Measurements from ENCODE around the gene EIF1AX. TPM values are rescaled to one million over a fixed set of nuclear protein-coding genes. Genes with fewer than 3 reads are reported as not detected.

EIF1AX gene
- total and polyA plus RNA-seq, 4 donors = 37.3 to 104 (median 47.8) TPM

DNA sequence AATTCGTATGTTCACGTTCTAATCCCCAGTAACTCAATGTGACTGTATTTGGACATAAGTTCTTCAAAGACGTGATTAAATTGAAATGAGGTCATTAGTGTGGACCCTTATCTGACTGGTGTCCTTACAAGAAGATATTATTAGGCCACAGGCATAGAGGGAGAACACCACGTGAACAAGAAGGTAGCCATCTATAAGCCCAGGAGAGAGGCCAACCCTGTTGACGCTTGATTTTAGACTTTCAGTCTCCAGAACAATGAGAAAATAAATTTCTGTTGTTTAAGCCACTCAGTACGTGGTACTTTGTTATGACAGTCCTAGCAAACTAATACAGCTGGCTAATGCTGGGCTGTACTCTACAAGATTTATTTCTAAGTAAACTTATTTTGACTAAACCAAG lies 1.5 kb upstream of the EIF1AX start:
- Histone ChIP-seq H3K4me1 (ENCODE audit: control insufficient read depth in 5 of 5, insufficient read depth in 5 of 5, low read length in 5 of 5) (peaks cover 0 to 19% (median 4%) of the 10 kb centered on the region in 5 donors), H3K27ac (ENCODE audit: low read depth in 1 of 2, low read length in 1 of 2) (no peak overlapping the region), H3K4me3 (no peak overlapping the region), H3K9me3 (ENCODE audit: control insufficient read depth in 4 of 4, insufficient read depth in 3 of 4, low read length in 3 of 4) (no peaks in the 10 kb centered on the region), H3K27me3 (ENCODE audit: control insufficient read depth in 3 of 3, insufficient read depth in 3 of 3, low read length in 2 of 3) (peaks cover 0 to 18% (median 5%) of the 10 kb centered on the region in 3 donors), H3K36me3 (ENCODE audit: control insufficient read depth in 4 of 4, insufficient read depth in 4 of 4, low read length in 4 of 4) (peaks cover 0 to 12% (median 6%) of the 10 kb centered on the region in 4 donors), H3K9ac (ENCODE audit: insufficient read depth in 1 of 2, low read length in 2 of 2) (no peak overlapping the region)
- DNase-seq (peak in 2 of 3 donors; percentile 20 to 28), ATAC-seq (ENCODE audit: insufficient read depth, low FRiP score) (no peak)
- WGBS, 2 donors = 69 to 87% methylated on average over 6 of the region's 6 CpGs
- TF ChIP-seq, protein P1, sequence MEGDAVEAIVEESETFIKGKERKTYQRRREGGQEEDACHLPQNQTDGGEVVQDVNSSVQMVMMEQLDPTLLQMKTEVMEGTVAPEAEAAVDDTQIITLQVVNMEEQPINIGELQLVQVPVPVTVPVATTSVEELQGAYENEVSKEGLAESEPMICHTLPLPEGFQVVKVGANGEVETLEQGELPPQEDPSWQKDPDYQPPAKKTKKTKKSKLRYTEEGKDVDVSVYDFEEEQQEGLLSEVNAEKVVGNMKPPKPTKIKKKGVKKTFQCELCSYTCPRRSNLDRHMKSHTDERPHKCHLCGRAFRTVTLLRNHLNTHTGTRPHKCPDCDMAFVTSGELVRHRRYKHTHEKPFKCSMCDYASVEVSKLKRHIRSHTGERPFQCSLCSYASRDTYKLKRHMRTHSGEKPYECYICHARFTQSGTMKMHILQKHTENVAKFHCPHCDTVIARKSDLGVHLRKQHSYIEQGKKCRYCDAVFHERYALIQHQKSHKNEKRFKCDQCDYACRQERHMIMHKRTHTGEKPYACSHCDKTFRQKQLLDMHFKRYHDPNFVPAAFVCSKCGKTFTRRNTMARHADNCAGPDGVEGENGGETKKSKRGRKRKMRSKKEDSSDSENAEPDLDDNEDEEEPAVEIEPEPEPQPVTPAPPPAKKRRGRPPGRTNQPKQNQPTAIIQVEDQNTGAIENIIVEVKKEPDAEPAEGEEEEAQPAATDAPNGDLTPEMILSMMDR (IDR thresholded peaks at IDR 0.05; ENCODE audit: control extremely low read depth, extremely low read depth) = no peak

DNA sequence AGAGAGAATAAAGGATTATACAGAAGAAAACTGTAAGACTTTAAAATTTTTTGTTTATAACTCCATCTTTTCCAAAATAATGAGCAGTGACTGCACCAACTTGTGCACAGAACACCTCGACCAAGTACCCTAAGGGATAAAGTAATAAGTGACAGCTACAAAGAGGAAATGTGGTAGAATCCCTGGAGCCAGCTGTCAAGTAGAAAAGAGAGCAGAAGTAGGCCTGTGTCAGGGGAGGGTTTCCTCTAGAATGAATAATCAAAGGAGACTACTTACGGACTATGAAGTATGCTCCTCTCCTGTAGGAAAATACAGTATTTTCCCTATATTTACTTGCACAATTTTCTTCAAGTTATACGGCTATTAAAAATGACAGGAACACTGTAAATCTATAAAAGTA lies 1.2 kb downstream of the EIF1AX start:
- Histone ChIP-seq H3K27ac (ENCODE audit: low read depth in 1 of 2, low read length in 1 of 2) (no peak overlapping the region), H3K4me3 (peak overlapping the region; percentile 20), H3K36me3 (ENCODE audit: control insufficient read depth in 4 of 4, insufficient read depth in 4 of 4, low read length in 4 of 4) (peaks cover 0 to 24% (median 13%) of the 10 kb centered on the region in 4 donors), H3K4me1 (ENCODE audit: control insufficient read depth in 5 of 5, insufficient read depth in 5 of 5, low read length in 5 of 5) (peaks cover 0 to 19% (median 5%) of the 10 kb centered on the region in 5 donors), H3K9ac (ENCODE audit: insufficient read depth in 1 of 2, low read length in 2 of 2) (peak overlapping the region in 1 of 2 donors; percentile 96), H3K27me3 (ENCODE audit: control insufficient read depth in 3 of 3, insufficient read depth in 3 of 3, low read length in 2 of 3) (peaks cover 0 to 10% (median 3%) of the 10 kb centered on the region in 3 donors), H3K9me3 (ENCODE audit: control insufficient read depth in 4 of 4, insufficient read depth in 3 of 4, low read length in 3 of 4) (no peaks in the 10 kb centered on the region)
- ATAC-seq (ENCODE audit: insufficient read depth, low FRiP score) (no peak), DNase-seq (peak in 1 of 3 donors; percentile 21)
- TF ChIP-seq, protein P1 (IDR thresholded peaks at IDR 0.05; ENCODE audit: control extremely low read depth, extremely low read depth) = no peak
- WGBS, 2 donors = 3 to 21% methylated on average over 3 of the region's 3 CpGs

DNA sequence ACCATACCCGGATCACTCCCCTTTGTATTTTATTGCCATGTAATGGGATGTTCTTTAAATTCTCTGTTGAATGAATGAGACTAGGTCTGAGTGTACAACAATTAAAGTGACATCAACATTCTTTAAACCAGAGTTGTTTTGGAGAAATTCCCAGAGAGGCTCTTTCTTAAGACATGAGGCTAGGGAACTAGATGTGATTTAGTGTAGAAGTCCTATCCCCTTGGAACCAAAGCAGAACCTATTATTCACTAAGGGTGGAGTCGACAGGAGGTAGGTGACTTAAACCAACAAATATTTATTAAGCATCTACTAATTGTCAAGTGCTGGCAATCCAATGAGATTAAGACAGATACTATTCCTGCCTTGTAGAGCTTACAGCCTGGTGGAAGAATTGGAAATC lies 1.7 kb downstream of the EIF1AX start:
- WGBS, 2 donors = 68 to 71% methylated on average over 2 of the region's 2 CpGs
- Histone ChIP-seq H3K9me3 (ENCODE audit: control insufficient read depth in 4 of 4, insufficient read depth in 3 of 4, low read length in 3 of 4) (no peaks in the 10 kb centered on the region), H3K36me3 (ENCODE audit: control insufficient read depth in 4 of 4, insufficient read depth in 4 of 4, low read length in 4 of 4) (peaks cover 0 to 24% (median 15%) of the 10 kb centered on the region in 4 donors), H3K9ac (ENCODE audit: insufficient read depth in 1 of 2, low read length in 2 of 2) (peak overlapping the region in 1 of 2 donors; percentile 96), H3K27ac (ENCODE audit: low read depth in 1 of 2, low read length in 1 of 2) (no peak overlapping the region), H3K4me3 (no peak overlapping the region), H3K4me1 (ENCODE audit: control insufficient read depth in 5 of 5, insufficient read depth in 5 of 5, low read length in 5 of 5) (peaks cover 0 to 19% (median 5%) of the 10 kb centered on the region in 5 donors), H3K27me3 (ENCODE audit: control insufficient read depth in 3 of 3, insufficient read depth in 3 of 3, low read length in 2 of 3) (peaks cover 0 to 8% (median 3%) of the 10 kb centered on the region in 3 donors)
- ATAC-seq (ENCODE audit: insufficient read depth, low FRiP score) (no peak), DNase-seq (peak in 2 of 3 donors; percentile 57 to 73)
- TF ChIP-seq, protein P1 (IDR thresholded peaks at IDR 0.05; ENCODE audit: control extremely low read depth, extremely low read depth) = no peak

DNA sequence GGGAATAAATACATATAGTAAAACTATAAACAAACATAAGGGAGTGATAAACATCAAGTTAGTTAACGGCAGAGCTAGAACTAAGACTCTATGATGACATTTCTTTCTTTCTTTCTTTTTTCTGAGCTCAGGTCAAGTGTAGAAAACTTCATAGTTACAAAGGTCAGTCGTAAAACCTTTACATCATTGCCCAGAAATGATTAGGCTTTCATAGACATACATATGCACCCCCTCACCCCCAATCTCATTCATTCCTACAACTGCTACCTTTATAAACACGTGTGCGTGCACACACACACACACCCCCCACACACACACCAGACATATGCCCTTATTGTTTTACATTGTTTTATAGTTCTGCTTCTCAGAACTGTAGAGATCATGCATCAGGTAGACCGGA lies 5.7 kb downstream of the EIF1AX start:
- TF ChIP-seq, protein P1 (IDR thresholded peaks at IDR 0.05; ENCODE audit: control extremely low read depth, extremely low read depth) = no peak
- H3K36me3 ChIP-seq (ENCODE audit: control insufficient read depth in 4 of 4, insufficient read depth in 4 of 4, low read length in 4 of 4) = peaks cover 9 to 50% (median 20%) of the 10 kb centered on the region in 4 donors

More for the DNA sequence above, 5.7 kb downstream of the EIF1AX start:
- no peak overlapping the region for H3K9ac ChIP-seq (ENCODE audit: insufficient read depth in 1 of 2, low read length in 2 of 2)
- no peak overlapping the region for H3K27ac ChIP-seq (ENCODE audit: low read depth in 1 of 2, low read length in 1 of 2)
- no peaks in the 10 kb centered on the region for H3K9me3 ChIP-seq (ENCODE audit: control insufficient read depth in 4 of 4, insufficient read depth in 3 of 4, low read length in 3 of 4)
- 82 to 89% methylated on average over 5 of the region's 5 CpGs for WGBS, 2 donors
- no peak overlapping the region for H3K4me3 ChIP-seq
- ATAC-seq (ENCODE audit: insufficient read depth, low FRiP score) (no peak), DNase-seq (no peak)
- H3K27me3 ChIP-seq (ENCODE audit: control insufficient read depth in 3 of 3, insufficient read depth in 3 of 3, low read length in 2 of 3) = peaks cover 0 to 3% (median 0%) of the 10 kb centered on the region in 3 donors
- peaks cover 0 to 19% (median 5%) of the 10 kb centered on the region in 5 donors for H3K4me1 ChIP-seq (ENCODE audit: control insufficient read depth in 5 of 5, insufficient read depth in 5 of 5, low read length in 5 of 5)
